ENCODE data around the gene ZFP57.

Gene ZFP57

GRCh38 chr6:29626948-29627754 is 53.8 kb downstream of the ZFP57 start:
- DNase-seq (ENCODE audit: low read depth, low spot score): no peak

- no peak for DNase-seq (ENCODE audit: low read depth, low spot score)
These were observed 55.5 kb downstream of the ZFP57 start for GRCh38 chr6:29625337-29625930.

- DNase-seq (ENCODE audit: low read depth, low spot score): no peak
These were observed 56.4 kb downstream of the ZFP57 start for GRCh38 chr6:29624520-29624961.
